IgD-negative memory B cell (primary cell): ENCODE results near the gene FOLR3. TPM values are rescaled to one million over a fixed set of nuclear protein-coding genes. Genes with fewer than 3 reads are reported as not detected.
"Not testable (repeated sequence)": the region's sequence is repeated elsewhere in the genome, so short reads cannot be mapped to it uniquely, and the experiment has no call there.

Experiments
- H3K27ac Mint-ChIP-seq, 3 donors: one replicate each; pipeline ENCODE4 v1.8.0; 2020 to 2022; ENCODE audit warnings: mild to moderate bottlenecking in 3 of 3, mixed read lengths in 3 of 3, moderate library complexity in 1 of 3
- H3K27me3 Mint-ChIP-seq: one replicate; pipeline ENCODE4 v1.8.0; 2021; ENCODE audit warnings: mixed read lengths
- H3K36me3 Mint-ChIP-seq: one replicate; pipeline ENCODE4 v1.8.0; 2020; ENCODE audit warnings: mild to moderate bottlenecking, mixed read lengths
- H3K4me1 Mint-ChIP-seq, 3 donors: one replicate each; pipeline ENCODE4 v1.8.0; 2020 to 2022; ENCODE audit warnings: mixed read lengths in 3 of 3, mild to moderate bottlenecking in 1 of 3
- H3K4me3 Mint-ChIP-seq, 4 donors: one replicate each; pipeline ENCODE4 v1.8.0; 2020 to 2022; ENCODE audit warnings: mild to moderate bottlenecking in 4 of 4, mixed read lengths in 4 of 4, moderate library complexity in 3 of 4
- H3K9me3 Mint-ChIP-seq, 3 donors: one replicate each; pipeline ENCODE4 v1.8.0; 2020 to 2021; ENCODE audit warnings: mixed read lengths in 3 of 3, mild to moderate bottlenecking in 1 of 3
- polyA plus RNA-seq: library from polyadenylated mRNA; unstranded; fragments of 300-500 nt; fragmentation: Illumina TruSeq; gene quantifications from one replicate; pipeline ENCODE4 v1.2.3, GENCODE V29; 2021

The FOLR3 gene
- polyA plus RNA-seq, 1 donor from 2014 or later: not detected

- peaks cover 13% of the 10 kb centered on the region for H3K27me3 Mint-ChIP-seq
- no peaks in the 10 kb centered on the region for H3K9me3 Mint-ChIP-seq
- H3K4me1 Mint-ChIP-seq: peaks cover 0 to 2% (median 1%) of the 10 kb centered on the region in 3 donors
- no peak overlapping the region for H3K4me3 Mint-ChIP-seq
- H3K27ac Mint-ChIP-seq: no peak overlapping the region
- H3K36me3 Mint-ChIP-seq: no peaks in the 10 kb centered on the region
Observed at GRCh38 chr11:72138821-72139390, 3.4 kb downstream of the FOLR3 start.

GRCh38 chr11:72139500-72139899 is 4.0 kb downstream of the FOLR3 start:
- Mint-ChIP-seq H3K4me1 (peaks cover 0 to 3% (median 2%) of the 10 kb centered on the region in 3 donors), H3K4me3 (no peak overlapping the region), H3K27ac (no peak overlapping the region), H3K36me3 (no peaks in the 10 kb centered on the region), H3K9me3 (no peaks in the 10 kb centered on the region), H3K27me3 (peaks cover 15% of the 10 kb centered on the region)

- Mint-ChIP-seq H3K9me3 (no peaks in the 10 kb centered on the region), H3K36me3 (no peaks in the 10 kb centered on the region), H3K27ac (no peak overlapping the region)
Observed at GRCh38 chr11:72140661-72141060, 5.1 kb downstream of the FOLR3 start.

GRCh38 chr11:72141066-72141465 is 5.5 kb downstream of the FOLR3 start:
- peak overlapping the region in 1 of 3 donors; percentile 2 for H3K27ac Mint-ChIP-seq
- H3K36me3 Mint-ChIP-seq: no peaks in the 10 kb centered on the region
- peaks cover 0 to 3% (median 2%) of the 10 kb centered on the region in 3 donors for H3K4me1 Mint-ChIP-seq
- H3K27me3 Mint-ChIP-seq: peaks cover 15% of the 10 kb centered on the region
- H3K4me3 Mint-ChIP-seq: no peak overlapping the region
- no peaks in the 10 kb centered on the region for H3K9me3 Mint-ChIP-seq

More at GRCh38 chr11:72140661-72141060, 5.1 kb downstream of the FOLR3 start:
- Mint-ChIP-seq H3K4me3 (no peak overlapping the region), H3K27me3 (peaks cover 15% of the 10 kb centered on the region), H3K4me1 (peaks cover 0 to 3% (median 2%) of the 10 kb centered on the region in 3 donors)

- H3K4me1 Mint-ChIP-seq, H3K4me3 Mint-ChIP-seq, H3K27ac Mint-ChIP-seq, H3K9me3 Mint-ChIP-seq, H3K36me3 Mint-ChIP-seq: not testable (repeated sequence)
- H3K27me3 Mint-ChIP-seq: peaks cover 15% of the 10 kb centered on the region
Observed at GRCh38 chr11:72142086-72142485, 6.6 kb downstream of the FOLR3 start.

- not testable (repeated sequence) for H3K4me1 Mint-ChIP-seq, H3K36me3 Mint-ChIP-seq, H3K9me3 Mint-ChIP-seq, H3K4me3 Mint-ChIP-seq, H3K27ac Mint-ChIP-seq
- peaks cover 15% of the 10 kb centered on the region for H3K27me3 Mint-ChIP-seq
Observed at GRCh38 chr11:72142543-72142942, 7.0 kb downstream of the FOLR3 start.

- Mint-ChIP-seq H3K9me3 (no peaks in the 10 kb centered on the region), H3K4me3 (no peak overlapping the region), H3K27me3 (peaks cover 7% of the 10 kb centered on the region), H3K36me3 (no peaks in the 10 kb centered on the region), H3K27ac (peak overlapping the region in 1 of 3 donors; percentile 5), H3K4me1 (peaks cover 0 to 3% (median 2%) of the 10 kb centered on the region in 3 donors)
Observed at GRCh38 chr11:72144807-72145565, 9.5 kb downstream of the FOLR3 start.

GRCh38 chr11:72146625-72147024 is 11.1 kb downstream of the FOLR3 start:
- Mint-ChIP-seq H3K4me1 (peaks cover 0 to 3% (median 2%) of the 10 kb centered on the region in 3 donors), H3K27ac (no peak overlapping the region), H3K36me3 (no peaks in the 10 kb centered on the region), H3K27me3 (peaks cover 7% of the 10 kb centered on the region), H3K9me3 (no peaks in the 10 kb centered on the region), H3K4me3 (no peak overlapping the region)

- no peaks in the 10 kb centered on the region for H3K36me3 Mint-ChIP-seq
- no peaks in the 10 kb centered on the region for H3K4me1 Mint-ChIP-seq
- H3K9me3 Mint-ChIP-seq: no peaks in the 10 kb centered on the region
- no peak overlapping the region for H3K27ac Mint-ChIP-seq
- no peaks in the 10 kb centered on the region for H3K27me3 Mint-ChIP-seq
- H3K4me3 Mint-ChIP-seq: no peak overlapping the region
Observed at GRCh38 chr11:72150882-72151281, 15.4 kb downstream of the FOLR3 start.

GRCh38 chr11:72153874-72154273 is 18.3 kb downstream of the FOLR3 start:
- not testable (repeated sequence) for H3K4me1 Mint-ChIP-seq, H3K9me3 Mint-ChIP-seq, H3K4me3 Mint-ChIP-seq

GRCh38 chr11:72154816-72155215 is 19.3 kb downstream of the FOLR3 start:
- Mint-ChIP-seq H3K27ac (no peak overlapping the region), H3K9me3 (no peaks in the 10 kb centered on the region), H3K4me3 (no peak overlapping the region), H3K36me3 (no peaks in the 10 kb centered on the region), H3K4me1 (no peaks in the 10 kb centered on the region), H3K27me3 (no peaks in the 10 kb centered on the region)

More at GRCh38 chr11:72153874-72154273, 18.3 kb downstream of the FOLR3 start:
- H3K27ac Mint-ChIP-seq, H3K36me3 Mint-ChIP-seq, H3K27me3 Mint-ChIP-seq: not testable (repeated sequence)

GRCh38 chr11:72155751-72156150 is 20.2 kb downstream of the FOLR3 start:
- no peak overlapping the region for H3K4me3 Mint-ChIP-seq
- no peaks in the 10 kb centered on the region for H3K4me1 Mint-ChIP-seq
- H3K27me3 Mint-ChIP-seq: peaks cover 4% of the 10 kb centered on the region
- H3K9me3 Mint-ChIP-seq: no peaks in the 10 kb centered on the region
- no peak overlapping the region for H3K27ac Mint-ChIP-seq
- no peaks in the 10 kb centered on the region for H3K36me3 Mint-ChIP-seq

- Mint-ChIP-seq H3K9me3 (no peaks in the 10 kb centered on the region), H3K27me3 (peaks cover 4% of the 10 kb centered on the region), H3K36me3 (peaks cover 2% of the 10 kb centered on the region), H3K4me1 (no peaks in the 10 kb centered on the region), H3K27ac (no peak overlapping the region), H3K4me3 (no peak overlapping the region)
Observed at GRCh38 chr11:72157131-72157530, 21.6 kb downstream of the FOLR3 start.

GRCh38 chr11:72160319-72160718 is 24.8 kb downstream of the FOLR3 start:
- peaks cover 4% of the 10 kb centered on the region for H3K36me3 Mint-ChIP-seq
- no peak overlapping the region for H3K27ac Mint-ChIP-seq
- H3K4me3 Mint-ChIP-seq: no peak overlapping the region
- H3K9me3 Mint-ChIP-seq: no peaks in the 10 kb centered on the region
- H3K27me3 Mint-ChIP-seq: peaks cover 4% of the 10 kb centered on the region
- no peaks in the 10 kb centered on the region for H3K4me1 Mint-ChIP-seq

GRCh38 chr11:72162891-72163492 is 27.5 kb downstream of the FOLR3 start:
- H3K4me3 Mint-ChIP-seq: no peak overlapping the region
- H3K4me1 Mint-ChIP-seq: no peaks in the 10 kb centered on the region
- peaks cover 7% of the 10 kb centered on the region for H3K27me3 Mint-ChIP-seq
- no peak overlapping the region for H3K27ac Mint-ChIP-seq
- H3K9me3 Mint-ChIP-seq: no peaks in the 10 kb centered on the region
- H3K36me3 Mint-ChIP-seq: peaks cover 4% of the 10 kb centered on the region

- H3K9me3 Mint-ChIP-seq, H3K27me3 Mint-ChIP-seq, H3K27ac Mint-ChIP-seq, H3K4me1 Mint-ChIP-seq, H3K36me3 Mint-ChIP-seq, H3K4me3 Mint-ChIP-seq: not testable (repeated sequence)
Observed at GRCh38 chr11:72164187-72164586, 28.7 kb downstream of the FOLR3 start.
